Measurements from ENCODE around the gene SMO.

The SMO gene

GRCh38 chr7:129160161-129160905 is 28.1 kb upstream of the SMO start:
- 83% methylated on average over 1 of the region's 3 CpGs; no CpG with 5 or more reads in 1 of the 2 experiments for WGBS, 2 experiments (ENCODE audit: insufficient coverage in 2 of 2)
- no peaks in the 10 kb centered on the region for H3K9me3 ChIP-seq (ENCODE audit: control insufficient read depth, low read length)
- H3K36me3 ChIP-seq (ENCODE audit: control insufficient read depth, insufficient read depth, low read length), result no peaks in the 10 kb centered on the region
- H3K27ac ChIP-seq (ENCODE audit: low read depth, low read length, severe bottlenecking), result no peak overlapping the region
- no peaks in the 10 kb centered on the region for H3K4me1 ChIP-seq (ENCODE audit: control insufficient read depth, insufficient read depth, low read length, poor library complexity, severe bottlenecking)
- no peak overlapping the region for H3K4me3 ChIP-seq (ENCODE audit: extremely low read depth, insufficient read depth, low read length, poor library complexity, severe bottlenecking)

GRCh38 chr7:129161524-129162225 is 26.8 kb upstream of the SMO start:
- H3K4me1 ChIP-seq (ENCODE audit: control insufficient read depth, insufficient read depth, low read length, poor library complexity, severe bottlenecking), result no peaks in the 10 kb centered on the region
- no peak overlapping the region for H3K4me3 ChIP-seq (ENCODE audit: extremely low read depth, insufficient read depth, low read length, poor library complexity, severe bottlenecking)
- no peaks in the 10 kb centered on the region for H3K36me3 ChIP-seq (ENCODE audit: control insufficient read depth, insufficient read depth, low read length)
- WGBS, 2 experiments (ENCODE audit: insufficient coverage in 2 of 2), result 96 to 98% methylated on average over 4 to 5 of the region's 5 CpGs
- H3K27ac ChIP-seq (ENCODE audit: low read depth, low read length, severe bottlenecking), result no peak overlapping the region
- no peaks in the 10 kb centered on the region for H3K9me3 ChIP-seq (ENCODE audit: control insufficient read depth, low read length)

GRCh38 chr7:129162732-129163131 is 25.7 kb upstream of the SMO start:
- H3K4me3 ChIP-seq (ENCODE audit: extremely low read depth, insufficient read depth, low read length, poor library complexity, severe bottlenecking), result no peak overlapping the region
- no peaks in the 10 kb centered on the region for H3K36me3 ChIP-seq (ENCODE audit: control insufficient read depth, insufficient read depth, low read length)
- no peaks in the 10 kb centered on the region for H3K9me3 ChIP-seq (ENCODE audit: control insufficient read depth, low read length)
- WGBS, 2 experiments (ENCODE audit: insufficient coverage in 2 of 2), result 88 to 100% methylated on average over 4 of the region's 5 CpGs
- no peak overlapping the region for H3K27ac ChIP-seq (ENCODE audit: low read depth, low read length, severe bottlenecking)
- no peaks in the 10 kb centered on the region for H3K4me1 ChIP-seq (ENCODE audit: control insufficient read depth, insufficient read depth, low read length, poor library complexity, severe bottlenecking)

- Histone ChIP-seq H3K27ac (ENCODE audit: low read depth, low read length, severe bottlenecking) (no peak overlapping the region), H3K4me1 (ENCODE audit: control insufficient read depth, insufficient read depth, low read length, poor library complexity, severe bottlenecking) (peaks cover 2% of the 10 kb centered on the region), H3K9me3 (ENCODE audit: control insufficient read depth, low read length) (no peaks in the 10 kb centered on the region), H3K36me3 (ENCODE audit: control insufficient read depth, insufficient read depth, low read length) (no peaks in the 10 kb centered on the region), H3K4me3 (ENCODE audit: extremely low read depth, insufficient read depth, low read length, poor library complexity, severe bottlenecking) (no peak overlapping the region)
- WGBS, 2 experiments (ENCODE audit: insufficient coverage in 2 of 2), result 77 to 79% methylated on average over 11 of the region's 11 CpGs
These were observed 24.4 kb upstream of the SMO start for GRCh38 chr7:129163875-129164544.

GRCh38 chr7:129166745-129167144 is 21.7 kb upstream of the SMO start:
- Histone ChIP-seq H3K9me3 (ENCODE audit: control insufficient read depth, low read length) (no peaks in the 10 kb centered on the region), H3K4me1 (ENCODE audit: control insufficient read depth, insufficient read depth, low read length, poor library complexity, severe bottlenecking) (peaks cover 2% of the 10 kb centered on the region), H3K4me3 (ENCODE audit: extremely low read depth, insufficient read depth, low read length, poor library complexity, severe bottlenecking) (no peak overlapping the region), H3K36me3 (ENCODE audit: control insufficient read depth, insufficient read depth, low read length) (no peaks in the 10 kb centered on the region), H3K27ac (ENCODE audit: low read depth, low read length, severe bottlenecking) (no peak overlapping the region)
- 90 to 97% methylated on average over 3 of the region's 4 CpGs for WGBS, 2 experiments (ENCODE audit: insufficient coverage in 2 of 2)

GRCh38 chr7:129167817-129168216 is 20.6 kb upstream of the SMO start:
- Histone ChIP-seq H3K4me3 (ENCODE audit: extremely low read depth, insufficient read depth, low read length, poor library complexity, severe bottlenecking) (no peak overlapping the region), H3K36me3 (ENCODE audit: control insufficient read depth, insufficient read depth, low read length) (no peaks in the 10 kb centered on the region), H3K4me1 (ENCODE audit: control insufficient read depth, insufficient read depth, low read length, poor library complexity, severe bottlenecking) (peaks cover 2% of the 10 kb centered on the region), H3K27ac (ENCODE audit: low read depth, low read length, severe bottlenecking) (no peak overlapping the region), H3K9me3 (ENCODE audit: control insufficient read depth, low read length) (no peaks in the 10 kb centered on the region)
- WGBS, 2 experiments (ENCODE audit: insufficient coverage in 2 of 2), result 82 to 88% methylated on average over 2 to 3 of the region's 4 CpGs

- Histone ChIP-seq H3K27ac (ENCODE audit: low read depth, low read length, severe bottlenecking) (no peak overlapping the region), H3K36me3 (ENCODE audit: control insufficient read depth, insufficient read depth, low read length) (no peaks in the 10 kb centered on the region), H3K4me1 (ENCODE audit: control insufficient read depth, insufficient read depth, low read length, poor library complexity, severe bottlenecking) (peaks cover 2% of the 10 kb centered on the region), H3K4me3 (ENCODE audit: extremely low read depth, insufficient read depth, low read length, poor library complexity, severe bottlenecking) (peak overlapping the region; percentile 25), H3K9me3 (ENCODE audit: control insufficient read depth, low read length) (no peaks in the 10 kb centered on the region)
- WGBS, 2 experiments (ENCODE audit: insufficient coverage in 2 of 2), result 26 to 44% methylated on average over 13 to 15 of the region's 20 CpGs
These were observed 20.0 kb upstream of the SMO start for GRCh38 chr7:129168231-129169021.

GRCh38 chr7:129169171-129169671 is 19.2 kb upstream of the SMO start:
- Histone ChIP-seq H3K36me3 (ENCODE audit: control insufficient read depth, insufficient read depth, low read length) (no peaks in the 10 kb centered on the region), H3K4me1 (ENCODE audit: control insufficient read depth, insufficient read depth, low read length, poor library complexity, severe bottlenecking) (peaks cover 2% of the 10 kb centered on the region), H3K9me3 (ENCODE audit: control insufficient read depth, low read length) (no peaks in the 10 kb centered on the region), H3K4me3 (ENCODE audit: extremely low read depth, insufficient read depth, low read length, poor library complexity, severe bottlenecking) (peak overlapping the region; percentile 25), H3K27ac (ENCODE audit: low read depth, low read length, severe bottlenecking) (peak overlapping the region; percentile 6)
- WGBS, 2 experiments (ENCODE audit: insufficient coverage in 2 of 2), result 4 to 7% methylated on average over 33 to 44 of the region's 47 CpGs

GRCh38 chr7:129169686-129170440 is 18.6 kb upstream of the SMO start:
- peak overlapping the region; percentile 6 for H3K27ac ChIP-seq (ENCODE audit: low read depth, low read length, severe bottlenecking)
- peak overlapping the region; percentile 25 for H3K4me3 ChIP-seq (ENCODE audit: extremely low read depth, insufficient read depth, low read length, poor library complexity, severe bottlenecking)
- no peaks in the 10 kb centered on the region for H3K36me3 ChIP-seq (ENCODE audit: control insufficient read depth, insufficient read depth, low read length)
- H3K9me3 ChIP-seq (ENCODE audit: control insufficient read depth, low read length), result no peaks in the 10 kb centered on the region
- peaks cover 2% of the 10 kb centered on the region for H3K4me1 ChIP-seq (ENCODE audit: control insufficient read depth, insufficient read depth, low read length, poor library complexity, severe bottlenecking)
- WGBS, 2 experiments (ENCODE audit: insufficient coverage in 2 of 2), result 44 to 49% methylated on average over 12 to 14 of the region's 16 CpGs
